Glomerular visceral epithelial cell (primary cell): ENCODE measurements around the gene CPSF7.
"Not testable (repeated sequence)": the region's sequence is repeated elsewhere in the genome, so short reads cannot be mapped to it uniquely, and the experiment has no call there.

Experiments
- DNase-seq: peaks from one replicate; pipeline ENCODE4 v3.0.0-alpha.2; 2016; ENCODE audit errors: extremely low spot score

Gene CPSF7, protein sequence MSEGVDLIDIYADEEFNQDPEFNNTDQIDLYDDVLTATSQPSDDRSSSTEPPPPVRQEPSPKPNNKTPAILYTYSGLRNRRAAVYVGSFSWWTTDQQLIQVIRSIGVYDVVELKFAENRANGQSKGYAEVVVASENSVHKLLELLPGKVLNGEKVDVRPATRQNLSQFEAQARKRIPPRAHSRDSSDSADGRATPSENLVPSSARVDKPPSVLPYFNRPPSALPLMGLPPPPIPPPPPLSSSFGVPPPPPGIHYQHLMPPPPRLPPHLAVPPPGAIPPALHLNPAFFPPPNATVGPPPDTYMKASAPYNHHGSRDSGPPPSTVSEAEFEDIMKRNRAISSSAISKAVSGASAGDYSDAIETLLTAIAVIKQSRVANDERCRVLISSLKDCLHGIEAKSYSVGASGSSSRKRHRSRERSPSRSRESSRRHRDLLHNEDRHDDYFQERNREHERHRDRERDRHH

DNA sequence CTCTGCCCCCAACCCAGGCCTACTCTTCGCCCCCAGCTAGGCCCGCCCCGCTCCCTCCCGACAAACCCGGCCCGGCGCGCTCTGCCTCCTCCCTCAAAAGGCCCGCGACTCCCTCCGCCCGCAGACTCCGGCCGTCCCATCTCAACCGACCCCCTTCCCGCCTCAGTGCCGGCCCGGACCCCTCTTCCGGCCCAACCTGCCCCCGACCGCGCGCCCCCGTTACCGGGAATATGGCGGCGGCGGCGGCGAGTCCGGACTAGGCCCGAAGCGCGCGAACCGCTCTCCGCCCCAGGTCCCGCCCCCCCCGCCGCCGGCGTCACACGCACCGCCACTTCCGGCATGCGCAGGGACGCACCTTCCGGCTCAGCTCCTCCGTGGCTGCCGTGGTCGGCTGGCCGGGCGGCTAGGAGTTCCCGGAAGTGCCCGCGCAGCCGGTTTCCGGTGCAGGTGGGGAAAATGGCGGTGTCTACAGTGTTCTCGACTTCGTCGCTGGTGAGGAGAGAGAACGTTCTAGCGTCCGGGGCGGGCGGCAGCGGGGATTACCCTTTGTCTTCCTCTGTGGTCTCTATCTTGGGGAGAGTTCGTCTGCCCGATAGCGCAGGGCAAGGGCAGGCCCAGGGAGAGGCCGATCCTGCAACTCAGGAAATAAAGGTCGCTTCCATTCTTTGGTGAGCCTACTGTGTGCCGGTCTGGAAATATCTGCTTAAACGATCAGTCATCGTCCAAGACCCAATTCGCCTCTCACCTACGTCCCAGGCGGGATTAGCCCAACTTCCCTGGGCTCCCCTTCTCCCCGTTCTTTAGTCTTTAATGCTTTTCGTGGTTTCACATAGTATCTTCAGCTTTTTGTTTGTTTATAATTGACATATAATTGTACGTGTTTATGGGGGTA lies at the start of gene CPSF7, which contains the start of gene SDHAF2:
Gene CPSF7 (minus strand): TSS at position 285 of the 892 bp plus-strand sequence. CDS start 740 bp downstream, outside the sequence.
Gene SDHAF2 (plus strand): TSS at position 434 of the 892 bp plus-strand sequence. CDS start 23 bp downstream, at position 457.
- peak; percentile 95 for DNase-seq

GRCh38 chr11:61477727-61478148 lies 48.0 kb upstream of the CPSF7 start:
- DNase-seq: peak; percentile 34

- no peak for DNase-seq
Observed at GRCh38 chr11:61477126-61477525, 47.4 kb upstream of the CPSF7 start.

DNA sequence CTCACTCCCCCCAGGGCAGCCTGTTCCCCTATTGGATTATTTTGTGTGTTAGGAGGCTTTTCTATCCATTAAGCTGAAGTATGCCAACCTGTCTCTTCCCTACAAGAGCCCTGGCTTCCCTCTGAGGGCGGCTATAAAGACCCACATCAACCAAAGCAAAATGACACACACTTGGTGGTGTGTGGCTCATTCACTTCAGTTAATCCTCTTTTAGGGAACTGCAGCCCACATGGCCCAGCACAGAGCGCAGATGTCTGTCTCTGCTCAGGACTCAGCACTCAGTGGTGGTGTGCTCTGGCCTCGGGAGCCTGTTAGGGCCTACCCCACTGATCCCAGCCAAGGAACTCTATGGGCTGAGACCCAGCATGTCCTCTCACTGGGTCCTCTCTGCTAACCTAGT lies 46.6 kb upstream of the CPSF7 start:
- no peak for DNase-seq

DNA sequence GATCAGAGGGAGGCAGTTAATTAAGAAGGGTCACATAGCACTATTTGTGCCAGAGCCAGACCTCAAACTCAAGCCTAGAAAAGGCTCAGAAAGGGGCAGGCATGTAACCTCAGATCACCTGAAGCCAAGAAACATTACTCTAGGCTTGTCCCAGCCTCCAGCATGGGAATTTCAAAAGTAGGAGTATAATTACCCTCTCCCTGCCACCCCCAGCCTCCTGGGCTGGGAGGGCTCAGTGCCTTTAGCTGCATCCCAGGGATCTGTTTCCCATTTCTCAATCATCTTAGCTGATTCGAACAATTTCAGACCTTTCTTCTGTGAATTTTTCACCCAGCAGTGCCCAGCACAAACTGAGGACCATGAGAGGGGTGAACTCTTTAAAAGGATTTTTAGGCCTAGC lies 45.7 kb upstream of the CPSF7 start:
- DNase-seq: no peak

DNA sequence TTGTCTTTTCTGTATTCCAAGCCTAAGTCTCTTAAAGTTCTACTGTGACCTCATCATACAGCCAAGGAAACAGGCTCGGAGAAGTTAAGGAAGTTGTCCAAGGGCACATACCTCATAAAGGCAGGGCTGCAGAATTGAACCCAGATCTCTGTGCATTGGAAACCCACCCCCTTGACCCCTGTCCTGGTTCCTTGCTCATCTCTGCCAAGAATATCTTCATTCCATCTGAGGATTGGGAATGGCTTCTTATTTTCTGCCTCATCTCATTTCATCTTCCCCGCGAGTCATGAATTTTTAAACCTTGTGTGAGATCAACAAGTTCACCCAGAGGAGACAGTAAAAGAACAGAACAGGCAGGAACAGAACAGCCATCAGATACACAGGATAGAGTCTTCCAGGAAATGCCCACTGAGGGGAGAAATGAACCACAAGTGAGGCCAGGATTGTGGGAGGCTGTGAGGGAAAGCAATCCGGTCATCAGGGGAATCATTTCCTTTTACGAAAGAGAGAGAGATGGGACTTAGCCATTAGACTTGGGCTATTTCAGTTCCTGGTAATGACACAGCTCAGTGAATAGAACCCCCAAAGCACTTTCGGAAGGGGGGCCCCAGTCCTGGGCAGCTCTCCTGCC lies 44.4 kb upstream of the CPSF7 start:
- DNase-seq: no peak

GRCh38 chr11:61473370-61474012 lies 43.7 kb upstream of the CPSF7 start:
- no peak for DNase-seq

DNA sequence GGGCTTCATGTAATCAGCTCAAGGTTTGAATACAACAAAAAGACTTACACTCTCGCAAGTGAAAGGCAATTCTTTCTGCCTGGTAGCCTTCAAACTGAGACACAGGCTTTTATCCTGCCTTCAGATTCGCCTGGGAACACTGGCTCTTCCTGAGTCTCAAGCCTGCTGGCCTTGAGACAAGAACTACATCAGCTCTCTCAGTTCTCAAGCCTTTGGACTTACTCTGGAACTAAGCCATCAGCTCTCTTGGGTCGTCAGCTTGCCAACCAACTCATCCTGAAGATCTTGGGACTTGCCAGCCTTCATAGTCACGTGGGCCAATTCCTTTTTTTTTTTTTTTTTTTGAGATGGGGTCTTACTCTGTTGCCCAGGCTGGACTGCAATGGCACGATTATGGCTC lies 43.1 kb upstream of the CPSF7 start:
- DNase-seq: no peak

- no peak for DNase-seq
Observed at GRCh38 chr11:61472282-61472681, 42.5 kb upstream of the CPSF7 start.

DNA sequence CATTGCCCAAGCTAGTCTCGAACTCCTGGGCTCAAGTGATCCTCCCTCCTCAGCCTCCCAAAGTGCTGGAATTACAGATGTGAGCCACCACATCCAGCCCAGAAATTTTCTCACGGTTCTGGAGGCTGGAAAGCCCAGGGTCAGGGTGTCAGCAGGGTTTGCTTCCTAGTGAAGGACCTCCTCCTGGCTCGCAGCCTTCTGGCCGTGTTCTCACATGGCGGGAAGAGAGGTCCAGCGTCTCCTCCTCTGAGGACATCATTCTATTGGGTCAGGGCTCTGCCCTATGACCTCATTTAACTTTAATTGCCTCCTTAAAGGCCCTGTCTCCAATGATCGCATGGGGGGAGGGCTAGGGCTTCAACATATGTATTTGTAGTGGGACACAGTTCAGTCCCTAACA lies 38.2 kb upstream of the CPSF7 start:
- DNase-seq: no peak

GRCh38 chr11:61467602-61468001 lies 37.8 kb upstream of the CPSF7 start:
- not testable (repeated sequence) for DNase-seq

DNA sequence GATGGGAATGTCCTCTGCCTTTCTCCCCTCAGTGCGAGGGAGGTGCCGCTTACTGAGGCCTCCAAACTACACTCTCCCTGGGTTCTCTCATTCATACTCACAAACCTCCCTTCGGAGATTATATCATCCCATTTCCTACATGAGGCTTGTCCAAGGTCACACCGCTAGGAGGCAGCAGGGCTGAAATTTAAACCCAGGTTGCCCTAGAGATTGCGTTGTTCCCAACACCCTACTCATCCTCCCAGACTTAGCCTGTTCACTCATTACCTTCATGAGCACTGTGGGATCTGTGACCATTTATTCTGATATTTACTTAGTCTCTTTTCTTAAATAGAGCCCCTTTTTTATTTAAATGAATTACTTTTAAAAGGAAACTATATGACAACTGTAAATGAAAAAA lies 31.2 kb upstream of the CPSF7 start:
- no peak for DNase-seq

DNA sequence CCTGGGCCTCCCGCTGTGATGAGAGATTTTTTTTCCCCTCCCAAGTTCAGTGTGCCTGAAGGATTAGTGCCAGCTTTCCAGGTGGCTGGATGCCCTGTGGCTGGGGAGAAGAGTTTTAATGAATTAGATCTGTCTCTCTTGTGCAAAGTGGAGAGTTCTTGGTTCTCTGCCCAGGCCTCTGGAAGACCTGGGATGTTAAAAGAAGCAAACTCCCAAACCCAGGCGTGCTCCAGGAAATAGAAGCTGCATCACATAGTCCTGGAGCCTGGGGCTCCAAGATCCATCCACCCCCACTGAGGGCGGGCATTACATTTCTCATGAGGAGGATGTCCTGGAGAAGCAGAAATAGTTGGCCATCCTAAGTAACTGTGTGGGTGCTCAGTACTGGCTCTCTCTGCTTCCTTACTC lies 30.7 kb upstream of the CPSF7 start:
- DNase-seq: no peak

GRCh38 chr11:61454520-61454919 lies 24.7 kb upstream of the CPSF7 start:
- DNase-seq: no peak

- DNase-seq: no peak
Observed at GRCh38 chr11:61453695-61454094, 23.9 kb upstream of the CPSF7 start.

DNA sequence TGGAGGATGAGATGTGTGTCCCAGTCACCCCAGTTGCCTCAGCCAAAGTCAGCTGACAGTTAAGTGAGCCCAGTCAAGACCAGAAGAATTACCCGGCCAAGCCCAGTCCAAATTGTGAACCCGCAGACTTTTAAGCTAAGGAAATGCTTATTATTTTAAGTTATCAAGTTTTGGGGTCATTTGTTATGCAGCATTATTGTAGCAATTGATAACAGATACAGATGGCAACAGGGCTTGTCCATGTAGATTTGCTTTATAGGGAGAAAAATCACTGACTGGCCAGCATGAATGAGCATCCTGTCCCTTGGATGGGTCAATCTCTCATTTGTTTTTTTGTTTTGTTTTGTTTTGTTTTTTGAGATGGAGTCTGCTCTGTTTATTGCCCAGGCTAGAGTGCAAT lies 23.1 kb upstream of the CPSF7 start:
- no peak for DNase-seq

DNA sequence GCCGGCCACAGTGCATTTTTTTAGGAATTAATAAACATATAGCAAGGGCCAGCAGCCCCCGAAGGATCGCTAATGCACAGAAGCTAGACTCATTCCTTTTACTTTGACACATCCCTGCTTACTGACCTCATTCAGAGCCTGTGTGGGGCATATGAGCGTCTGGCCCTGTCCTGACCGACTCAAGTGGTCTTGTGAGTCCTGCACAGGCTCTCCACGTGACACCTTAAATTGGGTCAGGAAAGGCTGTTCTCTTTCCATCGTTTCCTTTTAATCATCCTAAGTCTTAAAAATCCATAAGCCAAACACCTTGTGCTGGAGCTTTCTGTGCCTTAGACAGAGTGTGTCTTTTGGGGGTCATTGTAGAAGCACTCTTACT lies 18.8 kb upstream of the CPSF7 start:
- DNase-seq: no peak

GRCh38 chr11:61447601-61448551 lies 18.1 kb upstream of the CPSF7 start:
- DNase-seq: no peak

DNA sequence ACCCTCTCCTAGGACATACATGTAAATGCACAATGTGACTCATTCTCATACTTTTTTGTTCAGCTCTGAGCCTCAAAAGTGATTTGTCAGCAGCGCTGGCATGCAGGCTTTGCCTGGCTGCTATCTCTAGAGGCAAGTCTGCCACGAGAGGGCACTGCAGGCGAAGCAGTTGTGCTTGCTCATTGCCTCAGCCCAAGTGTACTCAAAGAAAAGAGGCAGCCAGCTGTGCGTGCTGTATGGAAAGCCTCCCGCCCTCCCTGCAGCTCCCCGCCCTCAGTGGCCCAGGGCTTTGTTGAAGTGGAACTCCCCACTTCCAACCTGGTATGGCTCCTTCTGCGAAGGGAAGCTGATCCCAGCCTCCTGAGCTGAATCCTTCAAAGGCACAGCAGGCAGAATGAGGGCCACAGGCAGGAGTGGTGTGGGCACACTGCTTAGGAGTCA lies 16.5 kb upstream of the CPSF7 start:
- peak; percentile 89 for DNase-seq

DNA sequence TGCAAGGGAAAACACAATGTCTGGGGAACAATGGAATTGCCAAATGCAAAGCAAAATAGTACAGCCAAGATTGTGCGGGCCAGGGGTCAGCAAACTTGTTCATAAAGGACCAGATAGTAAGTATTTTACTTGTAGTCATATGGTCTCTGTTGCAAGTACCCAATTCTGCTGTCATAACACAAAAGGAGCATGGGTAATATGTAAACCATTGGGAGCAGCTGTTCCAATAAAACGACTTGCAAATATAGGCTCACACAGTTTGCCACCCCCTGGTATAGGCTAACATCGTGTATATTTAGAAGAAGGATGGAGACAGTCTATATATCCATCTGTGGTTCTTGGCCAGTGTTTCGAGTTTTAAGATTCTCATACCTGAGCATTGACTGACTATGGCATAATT lies 15.7 kb upstream of the CPSF7 start:
- DNase-seq: no peak
